HUES48 (cell line): ENCODE measurements around the gene ZNF217.

Experiments
- H3K27ac ChIP-seq: one replicate; pipeline ENCODE4 v1.7.0; 2013; ENCODE audit warnings: low read depth, low read length, inconsistent platforms
- H3K27me3 ChIP-seq: 2 replicates; pipeline ENCODE4 v1.6.1; 2013; ENCODE audit warnings: mild to moderate bottlenecking, low read length; ENCODE audit not compliant: control insufficient read depth, insufficient read depth
- H3K36me3 ChIP-seq: 2 replicates; pipeline ENCODE4 v1.6.1; 2013; ENCODE audit warnings: low read length; ENCODE audit not compliant: control insufficient read depth, insufficient read depth
- H3K4me1 ChIP-seq: 2 replicates; pipeline ENCODE4 v1.6.1; 2013; ENCODE audit warnings: mild to moderate bottlenecking, low read length; ENCODE audit not compliant: control insufficient read depth, insufficient read depth
- H3K4me3 ChIP-seq: 2 replicates; pipeline ENCODE4 v1.5.1; 2013; ENCODE audit warnings: mild to moderate bottlenecking, low read depth, low read length
- H3K9ac ChIP-seq: 2 replicates; pipeline ENCODE4 v1.6.1; 2013; ENCODE audit warnings: mild to moderate bottlenecking, low read depth, low read length, moderate library complexity
- H3K9me3 ChIP-seq: 2 replicates; pipeline ENCODE4 v1.6.1; 2013; ENCODE audit warnings: low read length; ENCODE audit not compliant: control insufficient read depth, insufficient read depth

ZNF217 gene

DNA sequence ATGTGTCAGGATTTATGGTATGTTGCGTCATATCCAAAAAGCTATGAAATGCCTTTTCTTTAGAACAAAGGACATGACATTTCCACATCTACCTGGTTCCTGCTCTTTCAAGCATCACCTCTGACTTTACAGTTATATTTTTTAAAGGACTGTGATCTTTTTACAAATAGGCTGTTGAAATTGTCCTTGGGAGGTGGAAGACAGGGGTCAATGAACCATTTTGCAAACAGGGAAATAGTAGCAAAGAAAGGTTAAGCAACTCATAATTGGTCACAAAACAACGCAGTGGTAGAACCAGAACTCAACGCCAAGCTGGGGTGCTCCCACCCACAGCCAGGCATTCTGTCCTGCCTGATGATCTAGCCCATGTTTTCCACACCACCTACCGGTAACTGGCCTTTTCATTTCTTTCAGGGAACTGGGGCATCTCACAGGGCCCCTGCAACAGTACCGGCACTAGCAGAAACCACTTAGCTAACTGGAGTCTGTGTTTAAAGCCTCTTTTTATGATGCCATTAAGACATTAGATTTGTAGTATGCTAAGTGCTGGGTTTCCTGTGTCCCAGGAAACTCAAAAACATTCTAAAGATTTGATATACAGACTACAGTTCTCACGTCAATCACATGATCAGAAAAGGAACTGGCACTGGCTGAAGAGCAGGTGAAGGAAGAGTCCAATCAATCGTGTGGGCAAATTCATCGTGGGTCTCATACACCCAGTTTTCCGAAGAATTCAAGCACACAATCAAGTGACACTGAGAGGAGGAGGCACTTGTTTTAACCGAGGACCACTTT lies 13.9 kb downstream of the ZNF217 start:
- Histone ChIP-seq H3K9ac (no peak overlapping the region), H3K4me1 (peaks cover 32% of the 10 kb centered on the region), H3K36me3 (peaks cover 75% of the 10 kb centered on the region), H3K4me3 (no peak overlapping the region), H3K27me3 (no peaks in the 10 kb centered on the region), H3K9me3 (no peaks in the 10 kb centered on the region), H3K27ac (peak overlapping the region; percentile 14)

DNA sequence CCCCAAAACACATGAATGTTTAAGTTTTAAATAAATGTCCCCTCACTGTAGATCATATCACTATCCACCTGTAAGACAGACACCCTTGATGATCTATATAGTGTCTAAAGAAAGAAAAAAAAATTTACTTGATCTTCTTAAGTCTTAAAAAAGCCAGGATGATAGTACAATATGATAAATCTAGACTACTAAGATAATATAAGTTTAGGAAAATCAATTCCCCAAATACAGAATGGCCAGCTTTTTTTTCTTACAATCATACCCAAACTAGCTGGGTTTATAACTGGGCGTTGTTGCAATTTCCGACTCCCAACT lies 14.4 kb downstream of the ZNF217 start:
- H3K27me3 ChIP-seq: no peaks in the 10 kb centered on the region
- peaks cover 81% of the 10 kb centered on the region for H3K36me3 ChIP-seq
- H3K27ac ChIP-seq: no peak overlapping the region
- H3K4me1 ChIP-seq: peaks cover 31% of the 10 kb centered on the region
- H3K9me3 ChIP-seq: no peaks in the 10 kb centered on the region
- H3K9ac ChIP-seq: no peak overlapping the region
- H3K4me3 ChIP-seq: no peak overlapping the region

DNA sequence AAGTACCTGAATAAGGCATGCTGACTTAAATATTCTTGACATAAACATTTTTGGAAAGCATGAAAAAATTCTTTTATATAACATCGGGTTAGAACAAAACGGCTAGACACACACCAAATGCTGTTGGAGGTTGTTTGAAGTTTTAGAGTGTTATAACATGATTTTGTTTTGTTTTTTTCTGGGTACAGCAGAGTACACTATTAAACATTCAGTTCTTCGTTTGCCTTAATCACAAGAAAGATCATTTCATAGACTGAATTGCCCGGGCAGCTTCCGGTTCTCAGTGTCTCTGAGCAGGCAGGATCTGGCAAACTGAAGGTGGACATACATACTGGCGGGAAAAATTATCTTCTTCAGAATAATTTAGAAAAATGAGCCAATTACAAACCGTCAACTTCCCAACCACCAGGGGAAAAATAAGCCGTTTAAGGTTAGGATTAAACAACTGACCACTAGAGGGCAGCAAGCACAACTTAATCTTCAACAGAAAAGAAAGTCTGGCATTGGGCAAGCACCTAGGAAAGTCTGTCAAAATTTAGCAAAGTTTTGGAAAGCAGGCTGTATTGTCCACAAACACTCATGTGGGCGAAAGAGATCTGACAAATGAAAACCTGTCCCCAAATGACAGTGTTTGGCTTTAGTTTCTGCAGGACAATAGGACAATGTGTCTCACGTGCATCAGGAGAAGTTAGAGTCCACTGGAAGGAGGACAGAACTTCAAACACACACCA lies 15.0 kb downstream of the ZNF217 start:
- H3K36me3 ChIP-seq: peaks cover 87% of the 10 kb centered on the region
- no peak overlapping the region for H3K27ac ChIP-seq
- H3K9me3 ChIP-seq: no peaks in the 10 kb centered on the region
- no peak overlapping the region for H3K4me3 ChIP-seq
- no peak overlapping the region for H3K9ac ChIP-seq
- no peaks in the 10 kb centered on the region for H3K27me3 ChIP-seq
- peaks cover 31% of the 10 kb centered on the region for H3K4me1 ChIP-seq

DNA sequence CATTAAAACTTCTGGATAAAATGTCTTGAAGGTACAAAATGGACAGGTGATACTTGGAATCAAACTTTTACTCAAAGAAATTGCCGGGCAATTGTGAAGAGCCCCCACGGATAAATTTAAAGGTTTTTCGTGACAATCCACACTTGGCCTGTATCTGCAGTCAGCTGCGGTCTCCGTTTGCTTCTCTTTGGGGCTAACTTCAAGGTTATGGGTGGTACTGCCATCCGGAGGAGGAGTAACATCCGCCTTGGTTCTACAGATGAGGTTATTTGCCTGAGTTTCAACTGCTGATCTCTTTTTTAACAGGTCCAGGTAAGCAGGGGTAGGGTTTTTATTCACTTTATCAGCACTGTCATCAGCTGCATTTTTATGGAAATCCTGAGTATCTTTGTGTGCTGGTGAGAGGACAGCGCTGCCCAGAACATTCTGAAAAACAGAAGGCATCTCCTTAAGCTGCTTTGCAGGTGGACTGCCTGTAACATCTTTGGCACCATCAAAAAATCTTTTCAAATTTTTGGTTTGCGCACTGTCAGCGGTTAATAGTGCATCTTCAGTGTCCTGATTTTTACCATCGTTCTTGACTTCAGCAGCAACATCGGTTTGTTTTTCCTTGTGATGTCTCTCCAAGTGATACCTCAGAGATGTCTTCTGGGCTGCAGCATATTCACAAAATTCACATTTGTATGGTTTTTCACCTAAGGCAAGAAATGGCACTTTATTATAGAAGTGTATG lies 16.9 kb downstream of the ZNF217 start:
- no peak overlapping the region for H3K4me3 ChIP-seq
- peaks cover 93% of the 10 kb centered on the region for H3K36me3 ChIP-seq
- H3K9me3 ChIP-seq: no peaks in the 10 kb centered on the region
- H3K27me3 ChIP-seq: no peaks in the 10 kb centered on the region
- H3K9ac ChIP-seq: no peak overlapping the region
- peaks cover 12% of the 10 kb centered on the region for H3K4me1 ChIP-seq
- no peak overlapping the region for H3K27ac ChIP-seq

DNA sequence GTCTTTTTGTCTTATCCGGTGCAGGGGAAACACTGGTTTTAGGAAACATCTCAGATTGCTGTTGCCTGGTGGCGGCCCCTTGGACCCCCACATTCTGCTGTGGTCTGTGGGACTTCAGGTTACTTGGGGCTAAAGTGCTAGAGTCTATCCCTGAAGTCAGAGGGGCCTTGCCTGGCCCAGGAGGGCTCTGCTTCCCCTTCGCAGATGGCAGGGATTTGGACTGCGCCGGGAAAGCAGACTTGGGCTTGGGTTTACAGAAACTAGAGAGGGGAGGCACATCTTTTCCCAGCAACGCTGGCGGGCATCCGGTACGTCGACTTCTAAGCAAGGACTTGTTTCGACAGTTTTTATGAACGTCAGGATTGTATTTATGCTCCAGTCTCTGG lies 17.5 kb downstream of the ZNF217 start:
- no peaks in the 10 kb centered on the region for H3K9me3 ChIP-seq
- no peaks in the 10 kb centered on the region for H3K27me3 ChIP-seq
- H3K27ac ChIP-seq: no peak overlapping the region
- H3K36me3 ChIP-seq: peaks cover 93% of the 10 kb centered on the region
- no peak overlapping the region for H3K4me3 ChIP-seq
- no peak overlapping the region for H3K9ac ChIP-seq
- peaks cover 9% of the 10 kb centered on the region for H3K4me1 ChIP-seq

DNA sequence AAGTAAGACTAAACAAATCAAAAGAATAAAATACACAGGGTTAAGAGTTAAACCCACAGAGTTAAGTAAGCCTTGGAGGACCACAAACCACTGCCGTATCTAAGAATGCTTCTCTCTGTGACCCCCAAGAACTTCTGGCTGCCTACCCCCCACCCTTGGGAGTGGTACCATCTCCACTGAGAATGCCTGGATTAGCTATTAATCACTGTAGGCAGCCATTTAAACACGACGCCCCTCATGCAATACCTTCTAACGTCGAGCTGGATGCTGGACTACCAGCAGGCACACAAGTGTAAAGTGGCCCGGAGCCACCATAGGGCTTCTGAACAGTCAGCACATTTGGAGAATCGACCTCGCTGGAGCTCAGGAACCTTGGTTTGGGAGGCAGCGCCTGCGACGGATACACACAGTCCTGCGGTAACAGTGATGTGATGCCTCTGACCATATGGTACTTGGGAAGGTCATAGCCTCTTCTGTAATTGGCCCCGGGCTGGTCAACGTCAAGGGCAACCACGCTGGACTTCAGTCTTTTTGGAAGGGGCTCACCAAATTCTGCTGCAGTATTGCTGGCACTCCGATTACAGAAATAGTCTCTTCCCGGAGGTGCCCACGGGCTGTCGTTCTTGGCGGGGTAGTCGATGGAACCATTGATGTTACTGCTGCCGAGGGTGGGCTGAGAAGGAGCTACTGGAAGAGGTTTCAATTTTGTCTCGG lies 18.0 kb downstream of the ZNF217 start:
- no peak overlapping the region for H3K27ac ChIP-seq
- H3K27me3 ChIP-seq: no peaks in the 10 kb centered on the region
- no peak overlapping the region for H3K4me3 ChIP-seq
- peaks cover 93% of the 10 kb centered on the region for H3K36me3 ChIP-seq
- no peaks in the 10 kb centered on the region for H3K9me3 ChIP-seq
- H3K9ac ChIP-seq: no peak overlapping the region
- H3K4me1 ChIP-seq: peaks cover 9% of the 10 kb centered on the region

DNA sequence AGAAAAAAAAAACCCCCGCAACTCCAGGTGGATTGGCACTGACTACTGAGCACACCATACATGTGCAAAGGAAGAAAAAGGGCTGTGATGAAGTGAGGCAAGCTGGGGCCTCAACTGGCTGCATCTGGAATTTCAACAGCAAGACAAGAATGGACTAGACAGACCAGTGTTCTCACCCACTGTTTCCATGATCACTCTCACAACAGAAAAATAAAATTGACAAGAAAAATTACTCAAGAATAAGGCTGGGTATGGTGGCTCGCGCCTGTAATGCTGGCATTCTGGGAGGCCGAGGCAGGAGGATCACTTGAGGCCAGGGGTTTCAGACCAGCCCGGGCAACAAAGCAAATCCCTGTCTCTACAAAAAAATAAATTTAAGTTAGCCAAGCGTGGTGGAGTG lies 18.8 kb downstream of the ZNF217 start:
- no peaks in the 10 kb centered on the region for H3K27me3 ChIP-seq
- no peak overlapping the region for H3K9ac ChIP-seq
- no peak overlapping the region for H3K27ac ChIP-seq
- peaks cover 93% of the 10 kb centered on the region for H3K36me3 ChIP-seq
- H3K4me3 ChIP-seq: no peak overlapping the region
- no peaks in the 10 kb centered on the region for H3K9me3 ChIP-seq
- H3K4me1 ChIP-seq: 0 out of 2 replicates have a peak, but pooled peaks cover 2% of the 10 kb centered on the region

DNA sequence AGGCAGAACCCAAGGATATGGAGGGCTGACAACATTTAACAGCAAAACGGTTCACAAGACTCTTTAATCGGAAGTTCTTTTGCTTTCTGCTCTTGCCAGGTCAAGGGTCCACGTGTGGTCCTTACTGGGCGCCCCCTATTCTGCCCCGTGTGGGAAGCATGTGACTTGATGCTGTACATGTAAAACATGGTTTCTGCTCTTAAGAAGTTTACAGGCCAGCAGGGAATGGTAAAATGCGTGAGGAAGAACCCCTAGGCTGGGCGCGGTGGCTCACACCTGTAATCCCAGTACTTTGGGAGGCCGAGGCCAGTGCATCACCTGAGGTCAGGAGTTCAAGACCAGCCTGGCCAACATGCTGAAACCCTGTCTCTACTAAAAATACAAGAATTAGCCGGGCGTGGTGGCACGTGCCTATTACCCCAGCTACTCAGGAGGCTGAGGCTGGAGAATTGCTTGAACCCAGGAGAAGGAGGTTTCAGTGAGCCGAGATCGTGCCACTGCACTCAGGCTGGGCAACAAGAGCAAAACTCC lies 19.3 kb downstream of the ZNF217 start:
- Histone ChIP-seq H3K4me3 (no peak overlapping the region), H3K9me3 (no peaks in the 10 kb centered on the region), H3K4me1 (no peaks in the 10 kb centered on the region), H3K27ac (no peak overlapping the region), H3K27me3 (no peaks in the 10 kb centered on the region), H3K9ac (no peak overlapping the region), H3K36me3 (peaks cover 93% of the 10 kb centered on the region)

DNA sequence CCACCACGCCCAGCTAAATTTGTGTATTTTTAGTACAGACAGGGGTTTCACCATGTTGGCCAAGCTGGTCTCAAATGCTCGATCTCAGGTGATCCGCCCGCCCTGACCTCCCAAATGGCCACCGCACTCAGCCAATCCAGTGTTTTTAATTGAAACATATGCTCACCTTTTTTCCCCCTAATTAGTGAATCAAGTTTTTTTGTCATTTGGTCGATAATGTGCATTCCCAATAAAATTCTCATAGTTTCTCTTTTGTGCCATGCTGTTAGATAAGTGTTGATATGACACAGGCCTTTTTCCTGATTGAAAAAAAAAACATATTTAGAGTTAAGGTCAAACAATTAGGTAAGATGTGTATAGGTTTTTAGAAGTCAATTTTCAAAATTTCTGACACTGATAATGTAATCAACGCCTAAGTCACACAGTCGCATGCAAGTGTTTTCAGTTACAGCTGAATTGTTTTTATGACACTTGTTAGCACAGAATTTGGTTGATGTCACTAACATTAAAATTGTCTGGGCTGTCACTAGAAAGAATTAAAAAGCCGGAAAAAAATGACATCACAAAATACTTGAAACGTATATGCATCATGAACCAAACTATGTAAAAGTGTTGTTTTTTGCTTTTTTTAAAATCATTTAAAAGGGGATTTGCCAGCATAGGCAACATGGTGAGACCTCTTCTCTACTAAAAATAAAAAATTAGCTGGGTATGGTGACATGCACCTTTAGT lies 21.9 kb downstream of the ZNF217 start:
- H3K27ac ChIP-seq: no peak overlapping the region
- no peak overlapping the region for H3K9ac ChIP-seq
- no peak overlapping the region for H3K4me3 ChIP-seq
- peaks cover 99% of the 10 kb centered on the region for H3K36me3 ChIP-seq
- no peaks in the 10 kb centered on the region for H3K9me3 ChIP-seq
- no peaks in the 10 kb centered on the region for H3K27me3 ChIP-seq
- H3K4me1 ChIP-seq: no peaks in the 10 kb centered on the region
